Measurements from ENCODE around the gene EXOC3L1.

EXOC3L1 gene

DNA sequence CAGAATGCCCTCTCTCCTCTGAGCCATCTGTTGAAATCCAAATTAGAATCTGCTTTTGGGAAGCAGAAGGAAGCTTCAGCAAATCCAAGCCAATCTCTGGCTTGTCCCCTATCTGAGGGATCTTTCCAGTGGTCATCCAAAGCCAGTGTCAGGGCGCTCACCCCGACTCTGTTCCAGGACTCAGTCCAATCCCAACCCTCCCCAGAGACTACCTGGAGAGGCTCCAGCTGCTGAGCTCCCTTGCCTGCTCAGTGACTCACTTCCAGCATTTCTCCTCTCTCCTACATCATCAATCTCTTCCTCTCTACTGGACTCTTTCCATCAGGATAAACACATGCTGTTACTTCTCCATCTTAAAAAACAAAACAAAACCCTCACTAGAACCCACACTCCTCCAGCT lies 8.6 kb downstream of the EXOC3L1 start:
- TF ChIP-seq EP300 (IDR thresholded peaks at IDR 0.05; ENCODE audit: borderline replicate concordance): no peak
- no peak for TF ChIP-seq TCF12 (IDR thresholded peaks at IDR 0.05; ENCODE audit: low read depth)
- TF ChIP-seq TAF1 (IDR thresholded peaks at IDR 0.05; ENCODE audit: low read depth): no peak
- TF ChIP-seq RAD21 (IDR thresholded peaks at IDR 0.05; ENCODE audit: low read depth): no peak
- TF ChIP-seq NFIC (IDR thresholded peaks at IDR 0.05): no peak
- TF ChIP-seq FOXM1 (IDR thresholded peaks at IDR 0.05; ENCODE audit: borderline replicate concordance, low read depth): no peak

DNA sequence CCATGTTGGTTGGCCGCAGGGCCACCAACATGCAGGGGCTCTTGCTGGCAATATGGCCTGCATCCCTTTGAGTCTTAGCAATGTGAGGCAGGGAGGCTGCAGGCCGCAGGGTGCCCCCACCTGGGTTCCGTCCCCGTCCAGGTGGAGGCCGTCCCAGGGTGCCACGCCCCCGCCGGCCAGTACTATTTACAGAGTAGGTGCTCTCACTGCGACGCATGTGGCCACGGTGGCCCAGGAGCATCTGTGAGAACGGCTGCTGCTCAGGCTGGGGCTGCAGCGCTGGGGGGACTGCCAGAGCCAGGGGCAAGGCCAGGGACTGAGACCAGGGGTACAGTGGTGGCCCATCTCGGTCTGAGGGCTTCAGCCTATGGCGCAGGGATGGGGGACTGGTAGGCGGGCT lies 9.8 kb downstream of the EXOC3L1 start:
- TF ChIP-seq TEAD4 (IDR thresholded peaks at IDR 0.05) (no peak), CREB1 (IDR thresholded peaks at IDR 0.05; ENCODE audit: low read depth) (no peak), ZBTB7A (IDR thresholded peaks at IDR 0.05; ENCODE audit: low read depth) (no peak), EP300 (IDR thresholded peaks at IDR 0.05; ENCODE audit: borderline replicate concordance) (no peak), RAD21 (IDR thresholded peaks at IDR 0.05; ENCODE audit: low read depth) (no peak), EGR1 (IDR thresholded peaks at IDR 0.05) (no peak), TAF1 (IDR thresholded peaks at IDR 0.05; ENCODE audit: low read depth) (no peak), NFIC (IDR thresholded peaks at IDR 0.05) (no peak), YY1 (IDR thresholded peaks at IDR 0.05; ENCODE audit: low read depth) (no peak), CEBPB (IDR thresholded peaks at IDR 0.05) (no peak), TCF12 (IDR thresholded peaks at IDR 0.05; ENCODE audit: low read depth) (no peak), FOXM1 (IDR thresholded peaks at IDR 0.05; ENCODE audit: borderline replicate concordance, low read depth) (no peak)
- TF ChIP-seq, protein P1, sequence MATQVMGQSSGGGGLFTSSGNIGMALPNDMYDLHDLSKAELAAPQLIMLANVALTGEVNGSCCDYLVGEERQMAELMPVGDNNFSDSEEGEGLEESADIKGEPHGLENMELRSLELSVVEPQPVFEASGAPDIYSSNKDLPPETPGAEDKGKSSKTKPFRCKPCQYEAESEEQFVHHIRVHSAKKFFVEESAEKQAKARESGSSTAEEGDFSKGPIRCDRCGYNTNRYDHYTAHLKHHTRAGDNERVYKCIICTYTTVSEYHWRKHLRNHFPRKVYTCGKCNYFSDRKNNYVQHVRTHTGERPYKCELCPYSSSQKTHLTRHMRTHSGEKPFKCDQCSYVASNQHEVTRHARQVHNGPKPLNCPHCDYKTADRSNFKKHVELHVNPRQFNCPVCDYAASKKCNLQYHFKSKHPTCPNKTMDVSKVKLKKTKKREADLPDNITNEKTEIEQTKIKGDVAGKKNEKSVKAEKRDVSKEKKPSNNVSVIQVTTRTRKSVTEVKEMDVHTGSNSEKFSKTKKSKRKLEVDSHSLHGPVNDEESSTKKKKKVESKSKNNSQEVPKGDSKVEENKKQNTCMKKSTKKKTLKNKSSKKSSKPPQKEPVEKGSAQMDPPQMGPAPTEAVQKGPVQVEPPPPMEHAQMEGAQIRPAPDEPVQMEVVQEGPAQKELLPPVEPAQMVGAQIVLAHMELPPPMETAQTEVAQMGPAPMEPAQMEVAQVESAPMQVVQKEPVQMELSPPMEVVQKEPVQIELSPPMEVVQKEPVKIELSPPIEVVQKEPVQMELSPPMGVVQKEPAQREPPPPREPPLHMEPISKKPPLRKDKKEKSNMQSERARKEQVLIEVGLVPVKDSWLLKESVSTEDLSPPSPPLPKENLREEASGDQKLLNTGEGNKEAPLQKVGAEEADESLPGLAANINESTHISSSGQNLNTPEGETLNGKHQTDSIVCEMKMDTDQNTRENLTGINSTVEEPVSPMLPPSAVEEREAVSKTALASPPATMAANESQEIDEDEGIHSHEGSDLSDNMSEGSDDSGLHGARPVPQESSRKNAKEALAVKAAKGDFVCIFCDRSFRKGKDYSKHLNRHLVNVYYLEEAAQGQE (IDR thresholded peaks at IDR 0.05; ENCODE audit: low read depth): no peak
- TF ChIP-seq, protein P2, sequence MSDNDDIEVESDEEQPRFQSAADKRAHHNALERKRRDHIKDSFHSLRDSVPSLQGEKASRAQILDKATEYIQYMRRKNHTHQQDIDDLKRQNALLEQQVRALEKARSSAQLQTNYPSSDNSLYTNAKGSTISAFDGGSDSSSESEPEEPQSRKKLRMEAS (IDR thresholded peaks at IDR 0.05): no peak
- TF ChIP-seq, protein P3, sequence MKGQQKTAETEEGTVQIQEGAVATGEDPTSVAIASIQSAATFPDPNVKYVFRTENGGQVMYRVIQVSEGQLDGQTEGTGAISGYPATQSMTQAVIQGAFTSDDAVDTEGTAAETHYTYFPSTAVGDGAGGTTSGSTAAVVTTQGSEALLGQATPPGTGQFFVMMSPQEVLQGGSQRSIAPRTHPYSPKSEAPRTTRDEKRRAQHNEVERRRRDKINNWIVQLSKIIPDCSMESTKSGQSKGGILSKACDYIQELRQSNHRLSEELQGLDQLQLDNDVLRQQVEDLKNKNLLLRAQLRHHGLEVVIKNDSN (IDR thresholded peaks at IDR 0.05): no peak

DNA sequence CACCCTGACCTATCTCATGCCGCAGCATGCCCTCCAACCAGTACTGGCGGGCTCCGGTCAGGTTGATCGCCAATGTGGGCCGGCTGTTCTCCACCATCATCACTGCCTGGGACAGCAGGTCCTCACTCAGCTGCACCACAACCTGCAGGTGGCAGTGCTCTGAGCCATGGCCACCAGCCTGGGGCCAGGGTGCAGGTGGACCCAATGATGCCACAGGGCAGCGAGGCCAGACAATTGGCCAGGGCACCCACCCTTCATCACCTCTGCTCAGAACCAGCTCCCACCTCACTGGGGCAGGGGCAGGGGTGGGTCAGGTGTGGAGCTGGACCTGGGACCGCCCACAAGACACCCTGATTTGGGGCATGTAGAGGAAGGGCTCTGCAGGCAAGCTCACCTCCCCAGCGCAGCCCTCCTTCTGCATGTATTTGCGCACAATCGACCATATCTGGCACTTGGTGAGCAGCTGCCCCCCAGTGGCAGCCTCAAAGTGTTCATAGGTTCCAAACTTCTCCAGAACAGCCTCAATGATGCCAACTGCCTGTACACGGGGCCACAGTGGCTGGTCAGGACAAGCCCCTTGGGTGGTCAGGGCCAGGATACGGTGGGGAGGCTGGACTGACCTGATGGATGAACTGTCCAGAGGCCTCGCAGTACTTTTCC lies 10.4 kb downstream of the EXOC3L1 start:
- TF ChIP-seq, protein P1 (IDR thresholded peaks at IDR 0.05; ENCODE audit: low read depth): no peak
- TF ChIP-seq RAD21 (IDR thresholded peaks at IDR 0.05; ENCODE audit: low read depth): peak; percentile 24; the same call in 1 of the 2 replicates

DNA sequence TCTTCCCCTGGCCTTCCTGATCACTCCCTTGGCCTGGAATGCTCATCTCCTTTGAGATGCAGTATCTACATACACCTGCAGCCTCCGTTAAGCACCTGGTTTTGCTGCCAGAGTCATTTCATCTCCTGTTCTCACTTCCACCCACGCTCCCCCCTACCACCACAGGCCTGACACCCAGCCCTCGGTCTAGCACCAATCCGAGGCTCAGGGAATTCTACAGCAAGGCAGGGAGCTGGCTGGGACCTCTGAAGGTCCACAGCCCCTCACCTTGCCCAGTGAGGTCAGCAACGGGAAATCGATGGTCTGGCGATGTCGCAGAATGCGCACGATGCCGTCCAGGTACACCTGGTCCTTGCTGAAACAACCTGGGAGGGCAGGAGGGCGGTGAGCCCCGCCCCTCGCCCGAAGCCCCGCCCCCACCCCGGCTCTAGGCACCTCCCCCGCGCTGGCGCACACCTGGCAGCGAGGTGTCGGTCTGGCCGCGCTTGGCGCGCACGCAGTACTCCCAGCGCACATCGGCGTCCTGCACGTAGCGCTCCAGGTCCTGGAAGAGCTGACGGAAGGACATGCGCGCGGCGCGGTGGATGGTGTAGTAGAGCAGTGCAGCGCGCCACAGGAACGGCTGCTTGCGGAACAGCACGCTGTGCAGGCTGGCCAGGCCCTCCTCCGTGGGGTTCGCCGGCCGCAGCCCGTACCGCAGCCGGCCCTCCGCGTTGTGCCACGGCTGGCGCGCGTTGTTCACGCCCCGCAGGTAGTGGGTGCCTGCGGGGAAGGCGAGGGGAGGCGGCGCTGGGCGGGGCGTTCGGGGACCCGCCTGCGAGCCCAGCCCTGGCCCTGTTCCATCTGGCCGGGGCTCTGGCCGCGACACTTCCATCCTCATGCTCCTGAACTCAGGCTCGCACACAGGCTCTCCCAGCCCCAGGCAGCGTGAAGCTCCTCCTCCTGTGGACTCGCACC lies 11.9 kb downstream of the EXOC3L1 start:
- TF ChIP-seq, protein P3 (IDR thresholded peaks at IDR 0.05): peak; percentile 16; the same call in 1 of the 2 replicates
- TF ChIP-seq ZBTB7A (IDR thresholded peaks at IDR 0.05; ENCODE audit: low read depth): peak; percentile 24; the same call in 1 of the 2 replicates
- TF ChIP-seq EP300 (IDR thresholded peaks at IDR 0.05; ENCODE audit: borderline replicate concordance): no peak
- TF ChIP-seq CREB1 (IDR thresholded peaks at IDR 0.05; ENCODE audit: low read depth): no peak
- TF ChIP-seq EGR1 (IDR thresholded peaks at IDR 0.05): peak; percentile 11; the same call in 1 of the 2 replicates
- no peak for TF ChIP-seq YY1 (IDR thresholded peaks at IDR 0.05; ENCODE audit: low read depth)
- peak; percentile 55 for TF ChIP-seq NFIC (IDR thresholded peaks at IDR 0.05)
- no peak for TF ChIP-seq CEBPB (IDR thresholded peaks at IDR 0.05)
- peak; percentile 45 for TF ChIP-seq TAF1 (IDR thresholded peaks at IDR 0.05; ENCODE audit: low read depth)
- TF ChIP-seq, protein P2 (IDR thresholded peaks at IDR 0.05): peak; percentile 91
- no peak; the same call in 1 of the 2 replicates for TF ChIP-seq RAD21 (IDR thresholded peaks at IDR 0.05; ENCODE audit: low read depth)
- peak; percentile 56; the same call in 1 of the 2 replicates for TF ChIP-seq TCF12 (IDR thresholded peaks at IDR 0.05; ENCODE audit: low read depth)
- TF ChIP-seq FOXM1 (IDR thresholded peaks at IDR 0.05; ENCODE audit: borderline replicate concordance, low read depth): no peak
- peak; percentile 32; the same call in 1 of the 2 replicates for TF ChIP-seq TEAD4 (IDR thresholded peaks at IDR 0.05)
- TF ChIP-seq, protein P1 (IDR thresholded peaks at IDR 0.05; ENCODE audit: low read depth): no peak
